Activated CD8-positive, alpha-beta T cell treated with anti-CD3 and anti-CD28 coated beads for 36 hours (primary cell): Measurements from ENCODE around the gene RBP5. TPM values are rescaled to one million over a fixed set of nuclear protein-coding genes. Genes with fewer than 3 reads are reported as not detected.

Experiments
- ATAC-seq: fragments of 200-7000 bp; cut with Tn5 transposase; one replicate; pipeline ENCODE4 v1.10.0; 2021; ENCODE audit warnings: mild to moderate bottlenecking, moderate library complexity
- CTCF ChIA-PET: fragments of 350-600 bp; sonication (Branson Sonifier 250); formaldehyde crosslinking; loops from one replicate; lab custom pipeline; 2021; ENCODE audit warnings: antibody characterized with exemption; lab: Charles Lee
- POLR2A ChIA-PET: fragments of 350-600 bp; sonication (Branson Sonifier 250); formaldehyde crosslinking; loops from one replicate; lab custom pipeline; 2021; ENCODE audit warnings: antibody characterized with exemption; lab: Charles Lee
- DNase-seq: peaks from one replicate; pipeline ENCODE4 v3.0.0-alpha.2; 2020
- H3K27ac Mint-ChIP-seq: one replicate; pipeline ENCODE4 v1.8.0; 2021; ENCODE audit warnings: mild to moderate bottlenecking, mixed read lengths
- H3K27me3 Mint-ChIP-seq: one replicate; pipeline ENCODE4 v1.8.0; 2021; ENCODE audit warnings: mixed read lengths
- H3K36me3 Mint-ChIP-seq: one replicate; pipeline ENCODE4 v1.8.0; 2021; ENCODE audit warnings: low read depth, mixed read lengths
- H3K4me1 Mint-ChIP-seq: one replicate; pipeline ENCODE4 v1.8.0; 2021; ENCODE audit warnings: low read depth, mixed read lengths
- H3K4me3 Mint-ChIP-seq: one replicate; pipeline ENCODE4 v1.8.0; 2021; ENCODE audit warnings: mild to moderate bottlenecking, moderate library complexity, mixed read lengths
- H3K9me3 Mint-ChIP-seq: one replicate; pipeline ENCODE4 v1.8.0; 2021; ENCODE audit warnings: mixed read lengths
- CTCF ChIP-seq: fragments of 200-600 bp; IDR thresholded peaks from one replicate; pipeline ENCODE4 v1.8.0; 2022; ENCODE audit warnings: antibody characterized with exemption, mild to moderate bottlenecking
- intact Hi-C: fragments of 100-400 bp; cut with micrococcal nuclease; formaldehyde crosslinking; loops from one replicate; pipeline ENCODE4 v1.10.0; 2022
- total RNA-seq, 2 experiments: library from RNA; stranded (reverse); gene quantifications; one replicate each; pipeline ENCODE4 v1.2.3, GENCODE V29; 2021

Gene RBP5
- total RNA-seq, 2 experiments from 2014 or later, result not detected

GRCh38 chr12:7121324-7121723 lies 7.4 kb downstream of the RBP5 start:
- ChIA-PET CTCF (no interaction called here), POLR2A (interaction anchor here (0.6 kb wide), 1 partner anchor 125 kb away, joined by 4 read pairs; no protein-coding TSS in a partner anchor)
- no peak for ATAC-seq
- Mint-ChIP-seq H3K9me3 (no peaks in the 10 kb centered on the region), H3K27ac (no peak overlapping the region), H3K4me1 (no peaks in the 10 kb centered on the region), H3K4me3 (no peak overlapping the region), H3K27me3 (no peaks in the 10 kb centered on the region), H3K36me3 (peaks cover 7% of the 10 kb centered on the region)
- TF ChIP-seq CTCF, result no peak
- intact Hi-C loops, result no loop called here
- DNase-seq, result no peak

GRCh38 chr12:7120166-7120565 lies 8.5 kb downstream of the RBP5 start:
- Mint-ChIP-seq H3K36me3 (peaks cover 15% of the 10 kb centered on the region), H3K27ac (no peak overlapping the region), H3K9me3 (no peaks in the 10 kb centered on the region), H3K4me3 (no peak overlapping the region), H3K27me3 (no peaks in the 10 kb centered on the region), H3K4me1 (no peaks in the 10 kb centered on the region)
- CTCF ChIA-PET, result interaction anchor here (1.0 kb wide), 1 partner anchor 11 kb away, joined by 3 read pairs; the partner anchor contains the start of gene C1RL
- POLR2A ChIA-PET, result interaction anchor here (0.7 kb wide), 1 partner anchor 158 kb away, joined by 3 read pairs; no protein-coding TSS in a partner anchor
- DNase-seq (no peak), ATAC-seq (no peak)
- no peak for TF ChIP-seq CTCF
- intact Hi-C loops, result no loop called here

GRCh38 chr12:7118881-7119280 lies 9.8 kb downstream of the RBP5 start:
- H3K9me3 Mint-ChIP-seq, result no peaks in the 10 kb centered on the region
- intact Hi-C loops, result no loop called here
- no peaks in the 10 kb centered on the region for H3K4me1 Mint-ChIP-seq
- H3K4me3 Mint-ChIP-seq, result no peak overlapping the region
- no peak for DNase-seq
- ChIA-PET POLR2A (interaction anchor here (0.5 kb wide), 1 partner anchor 430 kb away, joined by 3 read pairs; the partner anchor contains the start of gene ZNF384), CTCF (interaction anchor here (2.6 kb wide), 1 partner anchor 10 kb away, joined by 13 read pairs; the partner anchor contains the start of gene C1RL)
- ATAC-seq, result no peak
- TF ChIP-seq CTCF, result no peak
- no peak overlapping the region for H3K27ac Mint-ChIP-seq
- H3K27me3 Mint-ChIP-seq, result no peaks in the 10 kb centered on the region
- H3K36me3 Mint-ChIP-seq, result peaks cover 15% of the 10 kb centered on the region

- Mint-ChIP-seq H3K9me3 (no peaks in the 10 kb centered on the region), H3K27me3 (no peaks in the 10 kb centered on the region), H3K4me1 (peaks cover 5% of the 10 kb centered on the region), H3K36me3 (peaks cover 19% of the 10 kb centered on the region), H3K4me3 (no peak overlapping the region), H3K27ac (no peak overlapping the region)
- CTCF ChIA-PET, result interaction anchor here (2.6 kb wide), 1 partner anchor 9 kb away, joined by 13 read pairs; the partner anchor contains the start of gene C1RL
- DNase-seq, result no peak
- POLR2A ChIA-PET, result interaction anchor here (1.5 kb wide), 1 partner anchor 166 kb away, joined by 5 read pairs; no protein-coding TSS in a partner anchor
- intact Hi-C loops, result no loop called here
- ATAC-seq, result no peak
- TF ChIP-seq CTCF, result no peak
These were observed 11.0 kb downstream of the RBP5 start for GRCh38 chr12:7117670-7118069.

- intact Hi-C loops, result no loop called here
- H3K27ac Mint-ChIP-seq, result no peak overlapping the region
- POLR2A ChIA-PET, result interaction anchor here (0.9 to 1.5 kb wide), 2 partner anchors 9 to 165 kb away, joined by 3 to 5 read pairs; no protein-coding TSS in a partner anchor
These were observed 11.8 kb downstream of the RBP5 start for GRCh38 chr12:7116916-7117315.

More at GRCh38 chr12:7116916-7117315, 11.8 kb downstream of the RBP5 start:
- H3K4me1 Mint-ChIP-seq, result peaks cover 5% of the 10 kb centered on the region
- ATAC-seq, result no peak
- H3K27me3 Mint-ChIP-seq, result no peaks in the 10 kb centered on the region
- H3K9me3 Mint-ChIP-seq, result no peaks in the 10 kb centered on the region
- no peak for TF ChIP-seq CTCF
- peaks cover 19% of the 10 kb centered on the region for H3K36me3 Mint-ChIP-seq
- no peak overlapping the region for H3K4me3 Mint-ChIP-seq
- no peak for DNase-seq
- CTCF ChIA-PET, result interaction anchor here (2.6 kb wide), 1 partner anchor 8 kb away, joined by 13 read pairs; the partner anchor contains the start of gene C1RL
